ENCODE data around the gene AIRE. TPM values are rescaled to one million over a fixed set of nuclear protein-coding genes. Genes with fewer than 3 reads are reported as not detected.

The AIRE gene
- total RNA-seq, 1 experiment from 2014 or later, result 0.09 TPM

- H3K27me3 Mint-ChIP-seq (ENCODE audit: low read depth), result no peaks in the 10 kb centered on the region
- TF ChIP-seq MXD4 (CRISPR knock-in tag; IDR thresholded peaks at IDR 0.05; ENCODE audit: borderline replicate concordance), result no peak
- TF ChIP-seq CDX4 (CRISPR knock-in tag; IDR thresholded peaks at IDR 0.05; ENCODE audit: borderline replicate concordance), result no peak
- TF ChIP-seq ATF3 (CRISPR knock-in tag; conservative IDR thresholded peaks at IDR 0.05), result no peak
- TF ChIP-seq ZNF671 (CRISPR knock-in tag; IDR thresholded peaks at IDR 0.05), result no peak
- no peak for TF ChIP-seq ZNF263 (CRISPR knock-in tag; IDR thresholded peaks at IDR 0.05; ENCODE audit: low read depth)
- no peak for TF ChIP-seq ZBTB43 (CRISPR knock-in tag; IDR thresholded peaks at IDR 0.05)
- TF ChIP-seq E2F5 (CRISPR knock-in tag; IDR thresholded peaks at IDR 0.05), result no peak
- no peak for TF ChIP-seq HMGA2 (CRISPR knock-in tag; IDR thresholded peaks at IDR 0.05)
- no peak overlapping the region for H3K4me3 Mint-ChIP-seq
- no peaks in the 10 kb centered on the region for H3K4me1 Mint-ChIP-seq
- H3K27ac Mint-ChIP-seq, result no peak overlapping the region
- no peaks in the 10 kb centered on the region for H3K9me3 Mint-ChIP-seq
- POLR2A ChIA-PET, result no interaction called here
- ATAC-seq (no peak), DNase-seq (ENCODE audit: low spot score) (no peak)
- CTCF ChIA-PET, result interaction anchor here (0.6 to 1.9 kb wide), 3 partner anchors 33 to 126 kb away, joined by 3 to 6 read pairs (median 6); partner anchors contain the start of gene LRRC3
- no peaks in the 10 kb centered on the region for H3K36me3 Mint-ChIP-seq
Measured at GRCh38 chr21:44330698-44331097, 45.0 kb downstream of the AIRE start.

GRCh38 chr21:44331209-44331608 is 45.5 kb downstream of the AIRE start:
- ATAC-seq (no peak), DNase-seq (ENCODE audit: low spot score) (no peak)
- no peaks in the 10 kb centered on the region for H3K9me3 Mint-ChIP-seq
- TF ChIP-seq GRHL2 (CRISPR knock-in tag; IDR thresholded peaks at IDR 0.05; ENCODE audit: insufficient replicate concordance, severe bottlenecking) (no peak), CREB1 (CRISPR knock-in tag; IDR thresholded peaks at IDR 0.05) (no peak), PRRX2 (CRISPR knock-in tag; IDR thresholded peaks at IDR 0.05) (no peak), E2F1 (CRISPR knock-in tag; IDR thresholded peaks at IDR 0.05) (no peak), JAZF1 (CRISPR knock-in tag; IDR thresholded peaks at IDR 0.05) (no peak), SMAD4 (CRISPR knock-in tag; IDR thresholded peaks at IDR 0.05) (no peak), SMAD3 (CRISPR knock-in tag; IDR thresholded peaks at IDR 0.05; ENCODE audit: borderline replicate concordance) (no peak), FOXP1 (CRISPR knock-in tag; IDR thresholded peaks at IDR 0.05; ENCODE audit: borderline replicate concordance) (no peak), E2F4 (CRISPR knock-in tag; IDR thresholded peaks at IDR 0.05; ENCODE audit: borderline replicate concordance, low read depth) (no peak), ZNF121 (CRISPR knock-in tag; IDR thresholded peaks at IDR 0.05) (no peak), SP1 (CRISPR knock-in tag; conservative IDR thresholded peaks at IDR 0.05) (no peak), ZNF281 (CRISPR knock-in tag; IDR thresholded peaks at IDR 0.05) (no peak), GABPB1 (CRISPR knock-in tag; IDR thresholded peaks at IDR 0.05) (no peak), E2F5 (CRISPR knock-in tag; IDR thresholded peaks at IDR 0.05) (no peak)
- no peaks in the 10 kb centered on the region for H3K4me1 Mint-ChIP-seq
- ChIA-PET POLR2A (no interaction called here), CTCF (interaction anchor here (0.5 to 1.9 kb wide), 4 partner anchors 34 to 159 kb away, joined by 3 to 6 read pairs (median 4); no protein-coding TSS in a partner anchor)
- no peak overlapping the region for H3K4me3 Mint-ChIP-seq
- no peak overlapping the region for H3K27ac Mint-ChIP-seq
- no peaks in the 10 kb centered on the region for H3K36me3 Mint-ChIP-seq
- no peaks in the 10 kb centered on the region for H3K27me3 Mint-ChIP-seq (ENCODE audit: low read depth)
